Measurements from ENCODE around the gene RAB3C. TPM values are rescaled to one million over a fixed set of nuclear protein-coding genes. Genes with fewer than 3 reads are reported as not detected.

RAB3C gene
- total RNA-seq, 1 donor: not detected

- no peak overlapping the region for H3K4me3 ChIP-seq (ENCODE audit: low read depth, low read length)
- TF ChIP-seq CTCF (IDR thresholded peaks at IDR 0.05; ENCODE audit: insufficient read depth, low read depth, low read length): peak; percentile 67
- DNase-seq (ENCODE audit: low read depth): peak; percentile 37
Observed at GRCh38 chr5:58871648-58872242, 288.9 kb downstream of the RAB3C start.

- H3K4me3 ChIP-seq (ENCODE audit: low read depth, low read length): no peak overlapping the region
- DNase-seq (ENCODE audit: low read depth): no peak
- no peak for TF ChIP-seq CTCF (IDR thresholded peaks at IDR 0.05; ENCODE audit: insufficient read depth, low read depth, low read length)
Observed at GRCh38 chr5:58872670-58873273, 289.9 kb downstream of the RAB3C start.

GRCh38 chr5:58875599-58875998 lies 292.7 kb downstream of the RAB3C start:
- TF ChIP-seq CTCF (IDR thresholded peaks at IDR 0.05; ENCODE audit: insufficient read depth, low read depth, low read length): no peak
- no peak overlapping the region for H3K4me3 ChIP-seq (ENCODE audit: low read depth, low read length)
- no peak for DNase-seq (ENCODE audit: low read depth)

- TF ChIP-seq CTCF (IDR thresholded peaks at IDR 0.05; ENCODE audit: insufficient read depth, low read depth, low read length): no peak
- no peak for DNase-seq (ENCODE audit: low read depth)
- no peak overlapping the region for H3K4me3 ChIP-seq (ENCODE audit: low read depth, low read length)
Observed at GRCh38 chr5:58885260-58885659, 302.4 kb downstream of the RAB3C start.

GRCh38 chr5:58886315-58887207 lies 303.7 kb downstream of the RAB3C start:
- H3K4me3 ChIP-seq (ENCODE audit: low read depth, low read length): no peak overlapping the region
- peak; percentile 63 for DNase-seq (ENCODE audit: low read depth)
- TF ChIP-seq CTCF (IDR thresholded peaks at IDR 0.05; ENCODE audit: insufficient read depth, low read depth, low read length): peak; percentile 92

- no peak for TF ChIP-seq CTCF (IDR thresholded peaks at IDR 0.05; ENCODE audit: insufficient read depth, low read depth, low read length)
- no peak overlapping the region for H3K4me3 ChIP-seq (ENCODE audit: low read depth, low read length)
- DNase-seq (ENCODE audit: low read depth): no peak
Observed at GRCh38 chr5:58887311-58887710, 304.4 kb downstream of the RAB3C start.
